SK-N-SH (cell line): ENCODE data around the gene ERP29.

Experiments
- FOXJ3 ChIP-seq: sonication (generic); formaldehyde crosslinking; IDR thresholded peaks from 2 replicates; pipeline ENCODE4 v1.5.1; 2020; ENCODE audit warnings: mild to moderate bottlenecking, missing genetic modification reagents
- FOXM1 ChIP-seq: IDR thresholded peaks from 2 replicates; pipeline ENCODE4 v1.4.0; 2012; ENCODE audit warnings: low read depth, mild to moderate bottlenecking
- NFIC ChIP-seq: IDR thresholded peaks from 2 replicates; pipeline ENCODE4 v1.4.0; 2012; ENCODE audit warnings: borderline replicate concordance
- NRF1 ChIP-seq: IDR thresholded peaks from 2 replicates; pipeline ENCODE4 v1.6.1; 2012; ENCODE audit warnings: low read depth, mild to moderate bottlenecking, low read length
- POLR2AphosphoS5 ChIP-seq: IDR thresholded peaks from 2 replicates; pipeline ENCODE4 v1.6.1; 2012; ENCODE audit warnings: low read depth, low read length
- RAD21 ChIP-seq: IDR thresholded peaks from 2 replicates; pipeline ENCODE4 v1.6.1; 2012; ENCODE audit warnings: mild to moderate bottlenecking, low read length
- RXRA ChIP-seq: IDR thresholded peaks from 2 replicates; pipeline ENCODE4 v1.4.0; 2012; ENCODE audit warnings: low read depth, mild to moderate bottlenecking, borderline replicate concordance
- YY1 ChIP-seq: IDR thresholded peaks from 2 replicates; pipeline ENCODE4 v1.4.0; 2012; ENCODE audit warnings: low read depth, mild to moderate bottlenecking
- TF ChIP-seq, protein P1 (sequence below): fragments of 200-600 bp; sonication (generic); IDR thresholded peaks from 2 replicates; pipeline ENCODE4 v1.6.1; 2017; ENCODE audit warnings: antibody characterized with exemption, mild to moderate bottlenecking, moderate library complexity
- TF ChIP-seq, protein P2 (sequence below): IDR thresholded peaks from 2 replicates; pipeline ENCODE4 v1.4.0; 2012; ENCODE audit warnings: low read depth
- TF ChIP-seq, protein P3 (sequence below): IDR thresholded peaks from 2 replicates; pipeline ENCODE4 v1.6.1; 2012; ENCODE audit warnings: mild to moderate bottlenecking, low read depth, low read length, moderate library complexity
- TF ChIP-seq, protein P4 (sequence below): IDR thresholded peaks from 2 replicates; pipeline ENCODE4 v1.4.0; 2012; ENCODE audit warnings: low read depth, borderline replicate concordance

DNA sequence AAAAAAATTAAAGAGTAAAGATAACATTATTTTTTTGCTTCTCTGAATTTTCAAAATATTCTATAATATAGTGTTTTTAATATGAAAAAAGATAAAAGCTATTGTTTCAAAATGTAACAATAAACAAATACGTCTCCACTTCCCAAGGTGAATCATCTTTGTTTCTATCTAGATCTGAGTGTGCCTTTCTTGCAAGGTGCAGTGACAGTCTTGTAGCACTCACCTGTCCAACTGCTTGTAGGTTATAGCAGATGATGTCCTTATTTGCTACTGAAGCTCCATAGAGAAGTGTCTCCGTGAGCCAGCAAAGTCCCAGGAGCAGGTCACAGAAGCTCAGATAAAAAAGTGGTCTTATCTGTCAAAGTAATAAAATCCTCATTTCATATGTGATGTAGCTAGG, 21.7 kb upstream of the ERP29 start:
- TF ChIP-seq, protein P1, sequence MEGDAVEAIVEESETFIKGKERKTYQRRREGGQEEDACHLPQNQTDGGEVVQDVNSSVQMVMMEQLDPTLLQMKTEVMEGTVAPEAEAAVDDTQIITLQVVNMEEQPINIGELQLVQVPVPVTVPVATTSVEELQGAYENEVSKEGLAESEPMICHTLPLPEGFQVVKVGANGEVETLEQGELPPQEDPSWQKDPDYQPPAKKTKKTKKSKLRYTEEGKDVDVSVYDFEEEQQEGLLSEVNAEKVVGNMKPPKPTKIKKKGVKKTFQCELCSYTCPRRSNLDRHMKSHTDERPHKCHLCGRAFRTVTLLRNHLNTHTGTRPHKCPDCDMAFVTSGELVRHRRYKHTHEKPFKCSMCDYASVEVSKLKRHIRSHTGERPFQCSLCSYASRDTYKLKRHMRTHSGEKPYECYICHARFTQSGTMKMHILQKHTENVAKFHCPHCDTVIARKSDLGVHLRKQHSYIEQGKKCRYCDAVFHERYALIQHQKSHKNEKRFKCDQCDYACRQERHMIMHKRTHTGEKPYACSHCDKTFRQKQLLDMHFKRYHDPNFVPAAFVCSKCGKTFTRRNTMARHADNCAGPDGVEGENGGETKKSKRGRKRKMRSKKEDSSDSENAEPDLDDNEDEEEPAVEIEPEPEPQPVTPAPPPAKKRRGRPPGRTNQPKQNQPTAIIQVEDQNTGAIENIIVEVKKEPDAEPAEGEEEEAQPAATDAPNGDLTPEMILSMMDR: no peak
- TF ChIP-seq RXRA (no peak), POLR2AphosphoS5 (no peak), NRF1 (no peak), YY1 (no peak), FOXM1 (no peak), NFIC (no peak), RAD21 (no peak), FOXJ3 (CRISPR knock-in tag) (no peak)
- TF ChIP-seq, protein P2, sequence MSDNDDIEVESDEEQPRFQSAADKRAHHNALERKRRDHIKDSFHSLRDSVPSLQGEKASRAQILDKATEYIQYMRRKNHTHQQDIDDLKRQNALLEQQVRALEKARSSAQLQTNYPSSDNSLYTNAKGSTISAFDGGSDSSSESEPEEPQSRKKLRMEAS: no peak
- TF ChIP-seq, protein P3, sequence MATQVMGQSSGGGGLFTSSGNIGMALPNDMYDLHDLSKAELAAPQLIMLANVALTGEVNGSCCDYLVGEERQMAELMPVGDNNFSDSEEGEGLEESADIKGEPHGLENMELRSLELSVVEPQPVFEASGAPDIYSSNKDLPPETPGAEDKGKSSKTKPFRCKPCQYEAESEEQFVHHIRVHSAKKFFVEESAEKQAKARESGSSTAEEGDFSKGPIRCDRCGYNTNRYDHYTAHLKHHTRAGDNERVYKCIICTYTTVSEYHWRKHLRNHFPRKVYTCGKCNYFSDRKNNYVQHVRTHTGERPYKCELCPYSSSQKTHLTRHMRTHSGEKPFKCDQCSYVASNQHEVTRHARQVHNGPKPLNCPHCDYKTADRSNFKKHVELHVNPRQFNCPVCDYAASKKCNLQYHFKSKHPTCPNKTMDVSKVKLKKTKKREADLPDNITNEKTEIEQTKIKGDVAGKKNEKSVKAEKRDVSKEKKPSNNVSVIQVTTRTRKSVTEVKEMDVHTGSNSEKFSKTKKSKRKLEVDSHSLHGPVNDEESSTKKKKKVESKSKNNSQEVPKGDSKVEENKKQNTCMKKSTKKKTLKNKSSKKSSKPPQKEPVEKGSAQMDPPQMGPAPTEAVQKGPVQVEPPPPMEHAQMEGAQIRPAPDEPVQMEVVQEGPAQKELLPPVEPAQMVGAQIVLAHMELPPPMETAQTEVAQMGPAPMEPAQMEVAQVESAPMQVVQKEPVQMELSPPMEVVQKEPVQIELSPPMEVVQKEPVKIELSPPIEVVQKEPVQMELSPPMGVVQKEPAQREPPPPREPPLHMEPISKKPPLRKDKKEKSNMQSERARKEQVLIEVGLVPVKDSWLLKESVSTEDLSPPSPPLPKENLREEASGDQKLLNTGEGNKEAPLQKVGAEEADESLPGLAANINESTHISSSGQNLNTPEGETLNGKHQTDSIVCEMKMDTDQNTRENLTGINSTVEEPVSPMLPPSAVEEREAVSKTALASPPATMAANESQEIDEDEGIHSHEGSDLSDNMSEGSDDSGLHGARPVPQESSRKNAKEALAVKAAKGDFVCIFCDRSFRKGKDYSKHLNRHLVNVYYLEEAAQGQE: no peak
- TF ChIP-seq, protein P4, sequence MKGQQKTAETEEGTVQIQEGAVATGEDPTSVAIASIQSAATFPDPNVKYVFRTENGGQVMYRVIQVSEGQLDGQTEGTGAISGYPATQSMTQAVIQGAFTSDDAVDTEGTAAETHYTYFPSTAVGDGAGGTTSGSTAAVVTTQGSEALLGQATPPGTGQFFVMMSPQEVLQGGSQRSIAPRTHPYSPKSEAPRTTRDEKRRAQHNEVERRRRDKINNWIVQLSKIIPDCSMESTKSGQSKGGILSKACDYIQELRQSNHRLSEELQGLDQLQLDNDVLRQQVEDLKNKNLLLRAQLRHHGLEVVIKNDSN: no peak
